Measurements from ENCODE around the gene ZDHHC3.

DNA sequence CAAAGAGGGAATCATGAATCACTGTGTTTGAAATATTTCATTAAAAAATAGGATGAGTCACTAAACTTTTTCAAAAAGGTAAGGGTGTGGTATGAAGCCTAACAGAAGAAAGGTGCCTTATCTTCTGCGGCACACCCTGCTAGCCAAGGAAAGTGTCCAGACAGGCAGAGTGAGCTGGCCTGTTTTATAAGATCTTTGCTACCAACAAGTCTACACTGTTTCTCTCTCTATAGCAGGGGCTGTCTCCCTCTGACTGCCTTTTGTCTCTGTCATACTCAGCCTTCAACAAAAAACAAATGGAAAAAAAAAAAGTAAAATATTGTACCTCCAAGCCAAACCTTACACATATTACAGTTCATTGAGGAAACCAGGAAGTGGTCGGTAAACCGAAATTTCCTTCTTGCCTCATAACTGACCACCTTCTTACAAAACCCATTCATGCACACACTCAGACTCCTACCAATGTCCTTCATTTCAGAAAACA lies 9.1 kb downstream of the ZDHHC3 start:
- TF ChIP-seq SMC3 (IDR thresholded peaks at IDR 0.05; ENCODE audit: low read depth, low read length) (no peak), CTCF (IDR thresholded peaks at IDR 0.05) (no peak)
